Measurements from ENCODE around the gene MYLK.

GRCh38 chr3:123683505-123684154, 200.5 kb downstream of the MYLK start:
- TF ChIP-seq POLR2AphosphoS5 (IDR thresholded peaks at IDR 0.05; ENCODE audit: borderline replicate concordance, low read depth, low read length): no peak
- TF ChIP-seq EZH2 (IDR thresholded peaks at IDR 0.05): no peak
- no peak for TF ChIP-seq FOXP2 (optimal IDR thresholded peaks at IDR 0.05; ENCODE audit: control extremely low read depth, extremely low read length, insufficient read depth)

Measured in SK-N-MC (cell line).